Naive thymus-derived CD4-positive, alpha-beta T cell (primary cell): ENCODE results near the gene SCNN1B. TPM values are rescaled to one million over a fixed set of nuclear protein-coding genes. Genes with fewer than 3 reads are reported as not detected.
A peak's percentile ranks its signal among the peaks of the same experiment; 100 is the strongest.
"Not testable (repeated sequence)": the region's sequence is repeated elsewhere in the genome, so short reads cannot be mapped to it uniquely, and the experiment has no call there.

Experiments used
- ATAC-seq: fragments of 150-1000 bp; cut with Tn5 transposase; 2 replicates; pipeline ENCODE4 v1.10.0; 2021; ENCODE audit warnings: mild to moderate bottlenecking, moderate library complexity
- CTCF ChIA-PET: fragments of 350-600 bp; sonication (Branson Sonifier 250); formaldehyde crosslinking; loops from one replicate; lab custom pipeline; 2021; ENCODE audit warnings: antibody characterized with exemption; lab: Charles Lee
- POLR2A ChIA-PET: fragments of 350-600 bp; sonication (Branson Sonifier 250); formaldehyde crosslinking; loops from one replicate; lab custom pipeline; 2021; ENCODE audit warnings: antibody characterized with exemption, inconsistent platforms; lab: Charles Lee
- DNase-seq, 9 donors: peaks; one replicate each; pipeline versions ENCODE4 v3.0.0 to v3.0.0-alpha.2; 2020 to 2022; ENCODE audit warnings: mixed read lengths in 1 of 9
- H3K27ac ChIP-seq: one replicate; pipeline ENCODE4 v1.7.0; 2013; ENCODE audit warnings: mild to moderate bottlenecking, low read depth, low read length, moderate library complexity
- H3K27me3 ChIP-seq, 2 donors: one replicate each; pipeline ENCODE4 v1.7.0; 2013; ENCODE audit warnings: low read length in 2 of 2, mild to moderate bottlenecking in 2 of 2, moderate library complexity in 2 of 2; ENCODE audit not compliant: control insufficient read depth in 2 of 2, insufficient read depth in 2 of 2
- H3K36me3 ChIP-seq, 3 experiments: 1 replicate in 2 of 3; 2 replicates in 1 of 3; pipeline ENCODE4 v1.7.0; 2013; ENCODE audit warnings: low read length in 3 of 3, mild to moderate bottlenecking in 3 of 3, moderate library complexity in 1 of 3; ENCODE audit not compliant: insufficient read depth in 3 of 3, control insufficient read depth in 2 of 3
- H3K4me1 ChIP-seq, 2 donors: one replicate each; pipeline ENCODE4 v1.7.0; 2013; ENCODE audit warnings: low read length in 2 of 2, mild to moderate bottlenecking in 2 of 2, moderate library complexity in 1 of 2; ENCODE audit not compliant: control insufficient read depth in 2 of 2, insufficient read depth in 2 of 2
- H3K4me3 ChIP-seq: 2 replicates; pipeline ENCODE4 v1.7.0; 2013; ENCODE audit warnings: mild to moderate bottlenecking, low read length
- H3K9me3 ChIP-seq, 3 experiments: 1 replicate in 2 of 3; 2 replicates in 1 of 3; pipeline ENCODE4 v1.7.0; 2013; ENCODE audit warnings: low read length in 3 of 3; ENCODE audit not compliant: control insufficient read depth in 2 of 3
- H3K27ac Mint-ChIP-seq, 9 donors: one replicate each; pipeline ENCODE4 v1.8.0; 2020 to 2022; ENCODE audit warnings: mixed read lengths in 9 of 9, mild to moderate bottlenecking in 8 of 9, moderate library complexity in 5 of 9, inconsistent platforms in 2 of 9
- H3K27me3 Mint-ChIP-seq, 5 donors: one replicate each; pipeline ENCODE4 v1.8.0; 2021 to 2022; ENCODE audit warnings: mixed read lengths in 5 of 5, mild to moderate bottlenecking in 1 of 5
- H3K36me3 Mint-ChIP-seq, 5 donors: one replicate each; pipeline ENCODE4 v1.8.0; 2020 to 2022; ENCODE audit warnings: mixed read lengths in 5 of 5, mild to moderate bottlenecking in 3 of 5, inconsistent platforms in 1 of 5
- H3K4me1 Mint-ChIP-seq, 7 donors: one replicate each; pipeline ENCODE4 v1.8.0; 2020 to 2022; ENCODE audit warnings: mixed read lengths in 7 of 7, mild to moderate bottlenecking in 3 of 7, inconsistent platforms in 1 of 7
- H3K4me3 Mint-ChIP-seq, 10 donors: one replicate each; pipeline ENCODE4 v1.8.0; 2020 to 2022; ENCODE audit warnings: mild to moderate bottlenecking in 10 of 10, mixed read lengths in 10 of 10, moderate library complexity in 6 of 10, inconsistent platforms in 2 of 10
- H3K9me3 Mint-ChIP-seq, 11 donors: one replicate each; pipeline ENCODE4 v1.8.0; 2020 to 2022; ENCODE audit warnings: mixed read lengths in 11 of 11, mild to moderate bottlenecking in 4 of 11, inconsistent platforms in 1 of 11, moderate library complexity in 1 of 11
- intact Hi-C, 2 donors: fragments of 100-400 bp; cut with micrococcal nuclease; formaldehyde crosslinking; loops; one replicate each; pipeline ENCODE4 v1.15.1; 2023
- polyA plus RNA-seq, 2 donors: library from polyadenylated mRNA; unstranded; fragments of 300-500 nt; fragmentation: Illumina TruSeq; gene quantifications; one replicate each; pipeline ENCODE4 v1.2.3, GENCODE V29; 2021
- total RNA-seq, 6 experiments: library from RNA in 5 of 6; stranded (reverse) in 5 of 6; gene quantifications; 1 replicate in 5 of 6; 2 replicates in 1 of 6; pipeline ENCODE4 v1.2.3 and lab custom pipeline; 2021 to 2026

Gene SCNN1B
- total and polyA plus RNA-seq, 7 experiments from 2014 or later, result not detected

GRCh38 chr16:23357761-23358290, 55.7 kb downstream of the SCNN1B start:
- Mint-ChIP-seq H3K4me3 (no peak overlapping the region), H3K36me3 (no peaks in the 10 kb centered on the region), H3K9me3 (peaks cover 0 to 2% (median 0%) of the 10 kb centered on the region in 11 donors), H3K27me3 (peaks cover 0 to 12% (median 7%) of the 10 kb centered on the region in 5 donors), H3K4me1 (no peaks in the 10 kb centered on the region), H3K27ac (no peak overlapping the region)
- Histone ChIP-seq H3K4me1 (no peaks in the 10 kb centered on the region), H3K4me3 (no peak overlapping the region), H3K9me3 (no peaks in the 10 kb centered on the region), H3K27me3 (no peaks in the 10 kb centered on the region), H3K36me3 (no peaks in the 10 kb centered on the region), H3K27ac (no peak overlapping the region)
- DNase-seq, result no peak
- POLR2A ChIA-PET, result no interaction called here
- no peak for ATAC-seq
- CTCF ChIA-PET, result no interaction called here
- intact Hi-C loops, result no loop called here

GRCh38 chr16:23359092-23359760, 57.1 kb downstream of the SCNN1B start:
- Mint-ChIP-seq H3K27me3 (peaks cover 0 to 10% (median under 1%) of the 10 kb centered on the region in 5 donors), H3K9me3 (no peaks in the 10 kb centered on the region), H3K36me3 (no peaks in the 10 kb centered on the region), H3K4me3 (no peak overlapping the region), H3K4me1 (peaks cover 0 to 2% (median 0%) of the 10 kb centered on the region in 7 donors), H3K27ac (no peak overlapping the region)
- ChIA-PET POLR2A (no interaction called here), CTCF (interaction anchor here (0.6 kb wide), 1 partner anchor 253 kb away, joined by 3 read pairs; no protein-coding TSS in a partner anchor)
- no peaks in the 10 kb centered on the region for H3K4me1 ChIP-seq
- intact Hi-C loops, result no loop called here
- DNase-seq (no peak), ATAC-seq (no peak)
- H3K4me3 ChIP-seq, result no peak overlapping the region
- H3K9me3 ChIP-seq, result no peaks in the 10 kb centered on the region
- no peak overlapping the region for H3K27ac ChIP-seq
- H3K36me3 ChIP-seq, result no peaks in the 10 kb centered on the region
- no peaks in the 10 kb centered on the region for H3K27me3 ChIP-seq

GRCh38 chr16:23362460-23363317, 60.6 kb downstream of the SCNN1B start:
- DNase-seq, result no peak
- intact Hi-C loops, result no loop called here
- ChIA-PET CTCF (no interaction called here), POLR2A (no interaction called here)
- H3K4me1 ChIP-seq, result no peaks in the 10 kb centered on the region
- Mint-ChIP-seq H3K4me3 (no peak overlapping the region), H3K4me1 (peaks cover 6 to 18% (median 10%) of the 10 kb centered on the region in 7 donors), H3K9me3 (no peaks in the 10 kb centered on the region), H3K27me3 (peaks cover 0 to 5% (median 2%) of the 10 kb centered on the region in 5 donors), H3K27ac (no peak overlapping the region), H3K36me3 (no peaks in the 10 kb centered on the region)
- no peak overlapping the region for H3K4me3 ChIP-seq
- H3K27me3 ChIP-seq, result no peaks in the 10 kb centered on the region
- ATAC-seq, result no peak
- no peaks in the 10 kb centered on the region for H3K9me3 ChIP-seq
- no peaks in the 10 kb centered on the region for H3K36me3 ChIP-seq
- no peak overlapping the region for H3K27ac ChIP-seq

GRCh38 chr16:23365602-23366240, 63.6 kb downstream of the SCNN1B start:
- H3K9me3 ChIP-seq, result no peaks in the 10 kb centered on the region
- Mint-ChIP-seq H3K27me3 (peaks cover 2 to 10% (median 5%) of the 10 kb centered on the region in 5 donors), H3K9me3 (no peaks in the 10 kb centered on the region), H3K4me3 (no peak overlapping the region), H3K27ac (peak overlapping the region in 5 of 9 donors; percentile 4 to 79 (median 47)), H3K36me3 (no peaks in the 10 kb centered on the region), H3K4me1 (peaks cover 6 to 18% (median 10%) of the 10 kb centered on the region in 7 donors)
- intact Hi-C loops, result no loop called here
- ATAC-seq, result no peak
- ChIA-PET CTCF (no interaction called here), POLR2A (no interaction called here)
- H3K4me3 ChIP-seq, result no peak overlapping the region
- no peak for DNase-seq
- no peaks in the 10 kb centered on the region for H3K27me3 ChIP-seq
- no peak overlapping the region for H3K27ac ChIP-seq
- H3K4me1 ChIP-seq, result no peaks in the 10 kb centered on the region
- no peaks in the 10 kb centered on the region for H3K36me3 ChIP-seq

GRCh38 chr16:23366341-23366740, 64.2 kb downstream of the SCNN1B start:
- H3K4me3 ChIP-seq, DNase-seq, H3K27me3 ChIP-seq, H3K9me3 Mint-ChIP-seq, ATAC-seq, H3K27ac ChIP-seq, H3K27ac Mint-ChIP-seq, POLR2A ChIA-PET, H3K36me3 ChIP-seq, H3K4me1 ChIP-seq, H3K9me3 ChIP-seq, H3K36me3 Mint-ChIP-seq, CTCF ChIA-PET, intact Hi-C loops, H3K27me3 Mint-ChIP-seq, H3K4me3 Mint-ChIP-seq: not testable (repeated sequence)
- H3K4me1 Mint-ChIP-seq, result peaks cover 6 to 18% (median 10%) of the 10 kb centered on the region in 7 donors

- Mint-ChIP-seq H3K36me3 (no peaks in the 10 kb centered on the region), H3K4me3 (no peak overlapping the region), H3K9me3 (no peaks in the 10 kb centered on the region), H3K4me1 (peaks cover 6 to 18% (median 10%) of the 10 kb centered on the region in 7 donors), H3K27me3 (peaks cover 2 to 10% (median 6%) of the 10 kb centered on the region in 5 donors), H3K27ac (no peak overlapping the region)
- ChIA-PET CTCF (no interaction called here), POLR2A (no interaction called here)
- Histone ChIP-seq H3K4me3 (no peak overlapping the region), H3K9me3 (no peaks in the 10 kb centered on the region), H3K36me3 (no peaks in the 10 kb centered on the region), H3K4me1 (no peaks in the 10 kb centered on the region), H3K27me3 (no peaks in the 10 kb centered on the region), H3K27ac (no peak overlapping the region)
- DNase-seq (no peak), ATAC-seq (no peak)
- intact Hi-C loops, result no loop called here
Observed at GRCh38 chr16:23367564-23367963, 65.5 kb downstream of the SCNN1B start.
